Prostate gland (tissue), 2 donors: ENCODE data around the gene TYW1B.

Source experiments
- CTCF ChIP-seq, 4 experiments: fragments of 200-600 bp in 2 of 4; fragments of 450-650 bp in 2 of 4; sonication (generic) in 2 of 4; IDR thresholded peaks; 1 replicate in 3 of 4; 2 replicates in 1 of 4; pipeline ENCODE4 v1.5.1; 2016 to 2019; ENCODE audit warnings: antibody characterized with exemption in 4 of 4, mild to moderate bottlenecking in 2 of 4, moderate library complexity in 2 of 4
- POLR2AphosphoS5 ChIP-seq: sonication (generic); formaldehyde crosslinking; IDR thresholded peaks from one replicate; pipeline ENCODE4 v1.6.1; 2017; ENCODE audit warnings: antibody characterized with exemption

GRCh38 chr7:72753781-72754180 lies 74.2 kb downstream of the TYW1B start:
- TF ChIP-seq POLR2AphosphoS5 (no peak), CTCF (IDR thresholded peaks at IDR 0.05) (no peak)
